GM23338 (cell line): ENCODE data around the gene CACNA2D3. TPM values are rescaled to one million over a fixed set of nuclear protein-coding genes. Genes with fewer than 3 reads are reported as not detected.

Source experiments
- CREB1 ChIP-seq: fragments of 250-450 bp; sonication (Bioruptor Pico); IDR thresholded peaks from 2 replicates; pipeline ENCODE4 v1.5.0; 2020; ENCODE audit warnings: low read depth, mild to moderate bottlenecking, moderate library complexity
- CTCF ChIP-seq, 2 experiments: fragments of 200-600 bp in 1 of 2; sonication (generic) in 1 of 2; conservative IDR thresholded peaks; 2 replicates each; pipeline versions ENCODE4 v1.5.1 to v1.6.1; 2016 to 2017; ENCODE audit warnings: antibody characterized with exemption in 2 of 2, low read depth in 2 of 2, mild to moderate bottlenecking in 2 of 2, moderate library complexity in 1 of 2
- ETS1 ChIP-seq: IDR thresholded peaks from 2 replicates; pipeline ENCODE4 v1.6.1; 2016; ENCODE audit warnings: antibody characterized with exemption
- EZH2 ChIP-seq: fragments of 200-600 bp; sonication (generic); IDR thresholded peaks from one replicate; pipeline ENCODE4 v1.8.0; 2017; ENCODE audit warnings: antibody characterized with exemption, mild to moderate bottlenecking, low read depth; ENCODE audit not compliant: unreplicated experiment
- EZH2phosphoT487 ChIP-seq: fragments of 200-600 bp; sonication (generic); IDR thresholded peaks from one replicate; pipeline ENCODE4 v1.8.1; 2018; ENCODE audit warnings: antibody characterized with exemption; ENCODE audit not compliant: unreplicated experiment
- JUNB ChIP-seq: IDR thresholded peaks from one replicate; pipeline ENCODE4 v1.6.1; 2016; ENCODE audit warnings: antibody characterized with exemption; ENCODE audit not compliant: unreplicated experiment
- POLR2AphosphoS5 ChIP-seq: IDR thresholded peaks from 2 replicates; pipeline ENCODE4 v1.6.1; 2016; ENCODE audit warnings: antibody characterized with exemption, low read depth
- ZNF462 ChIP-seq: fragments of 250-450 bp; sonication (Bioruptor Pico); IDR thresholded peaks from 2 replicates; pipeline ENCODE4 v1.5.0; 2020; ENCODE audit warnings: mild to moderate bottlenecking, moderate library complexity
- polyA plus RNA-seq: library from polyadenylated mRNA; unstranded; fragments of >200 nt; fragmentation: Nextera tagmentation; extraction: Ambion mirVana; gene quantifications from 2 replicates; pipeline ENCODE4 v1.2.1, GENCODE V29; 2016
- total RNA-seq: library from RNA; depleted of rRNA; stranded (reverse); fragments of >200 nt; shearing (Covaris generic); gene quantifications from 2 replicates; pipeline ENCODE4 v1.2.3, GENCODE V29; 2014

The CACNA2D3 gene
- total and polyA plus RNA-seq, 2 experiments from 2014 or later, result 2.2 to 2.3 TPM

GRCh38 chr3:54232618-54233017 is 110.3 kb downstream of the CACNA2D3 start (continued):
- no peak for TF ChIP-seq ZNF462 (CRISPR knock-in tag)
- no peak for TF ChIP-seq EZH2
- no peak for TF ChIP-seq CREB1 (CRISPR knock-in tag)
- TF ChIP-seq JUNB, result no peak
- no peak for TF ChIP-seq EZH2phosphoT487
- TF ChIP-seq POLR2AphosphoS5, result no peak
- TF ChIP-seq ETS1, result no peak
- TF ChIP-seq CTCF (conservative IDR thresholded peaks at IDR 0.05; ENCODE audit: low read depth in 2 of 2), result no peak
